GM19025 (cell line): ENCODE data around the gene PTRHD1.
"Not testable (repeated sequence)": the region's sequence is repeated elsewhere in the genome, so short reads cannot be mapped to it uniquely, and the experiment has no call there.

Experiments
- ATAC-seq: cut with Tn5 transposase; IDR thresholded peaks from one replicate; pipeline ENCODE4 v1.9.1; 2021; ENCODE audit warnings: mild to moderate bottlenecking, low read depth, moderate library complexity; ENCODE audit not compliant: unreplicated experiment

PTRHD1 gene, protein sequence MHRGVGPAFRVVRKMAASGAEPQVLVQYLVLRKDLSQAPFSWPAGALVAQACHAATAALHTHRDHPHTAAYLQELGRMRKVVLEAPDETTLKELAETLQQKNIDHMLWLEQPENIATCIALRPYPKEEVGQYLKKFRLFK

GRCh38 chr2:24792874-24793760 is at the start of gene PTRHD1, which contains the start of gene CENPO:
TSS of gene PTRHD1 (minus strand) at chr2:24793391. CDS start at chr2:24793377, 14 bp downstream.
TSS of gene CENPO (plus strand) at chr2:24793425. CDS start at chr2:24793920, 495 bp downstream.
- peak; percentile 95 for ATAC-seq

- no peak for ATAC-seq
Observed at GRCh38 chr2:24842081-24843050, 49.2 kb upstream of the PTRHD1 start.

GRCh38 chr2:24840962-24841945 is 48.1 kb upstream of the PTRHD1 start:
- ATAC-seq, result no peak

DNA sequence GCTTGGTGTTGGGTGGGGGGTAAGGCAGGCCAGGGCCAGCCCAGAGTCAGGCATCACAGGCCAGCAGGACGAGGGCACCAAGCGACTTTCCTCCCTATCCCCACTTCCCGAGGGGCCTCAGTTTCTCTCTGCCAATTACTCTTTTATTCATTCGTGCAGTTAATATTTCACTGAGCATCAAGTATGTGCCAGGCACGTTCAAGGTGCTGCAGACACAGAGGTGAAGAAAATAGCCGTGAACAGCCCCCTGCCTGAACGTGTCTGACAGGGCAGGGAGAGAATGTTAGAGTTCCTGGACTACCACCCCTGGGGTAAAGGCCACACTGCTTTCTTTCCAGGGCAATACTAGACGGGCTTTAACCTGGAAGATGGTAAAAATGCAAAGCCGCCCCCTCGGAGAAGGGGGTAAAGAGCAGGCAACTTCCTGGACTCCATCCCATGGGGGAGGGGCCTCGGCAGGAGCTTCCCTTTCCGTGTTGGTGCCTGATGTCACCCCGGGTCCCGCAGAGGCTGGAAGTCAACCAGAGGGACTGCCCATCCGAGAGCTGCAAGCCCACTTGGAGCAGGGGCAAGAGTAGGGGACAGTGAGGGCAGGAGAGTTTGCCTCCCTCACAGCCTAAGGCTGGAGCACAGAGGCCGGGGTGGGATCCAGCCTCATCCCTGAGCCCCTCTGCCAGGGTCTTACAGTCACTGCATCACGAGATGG is 47.1 kb upstream of the PTRHD1 start:
- ATAC-seq, result no peak

DNA sequence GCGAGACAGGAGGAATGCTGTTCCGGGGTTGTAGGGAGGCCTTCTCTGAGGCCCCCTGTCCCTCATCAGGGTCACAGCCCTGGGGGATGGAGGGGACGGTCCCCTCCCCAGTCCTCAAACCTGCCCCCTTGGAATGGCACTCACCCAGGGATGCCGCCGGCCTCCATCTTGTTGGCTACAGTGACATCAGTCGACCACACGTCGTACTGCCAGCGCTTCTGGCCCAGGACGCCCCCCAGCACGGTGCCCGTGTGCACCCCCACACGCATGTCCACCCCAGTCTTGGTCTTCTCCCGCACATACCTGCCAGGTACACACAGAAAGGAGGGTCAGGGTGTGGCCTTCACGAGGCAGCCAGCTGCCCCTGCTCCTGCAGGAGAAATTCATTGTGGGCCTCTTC is 46.5 kb upstream of the PTRHD1 start:
- no peak for ATAC-seq

DNA sequence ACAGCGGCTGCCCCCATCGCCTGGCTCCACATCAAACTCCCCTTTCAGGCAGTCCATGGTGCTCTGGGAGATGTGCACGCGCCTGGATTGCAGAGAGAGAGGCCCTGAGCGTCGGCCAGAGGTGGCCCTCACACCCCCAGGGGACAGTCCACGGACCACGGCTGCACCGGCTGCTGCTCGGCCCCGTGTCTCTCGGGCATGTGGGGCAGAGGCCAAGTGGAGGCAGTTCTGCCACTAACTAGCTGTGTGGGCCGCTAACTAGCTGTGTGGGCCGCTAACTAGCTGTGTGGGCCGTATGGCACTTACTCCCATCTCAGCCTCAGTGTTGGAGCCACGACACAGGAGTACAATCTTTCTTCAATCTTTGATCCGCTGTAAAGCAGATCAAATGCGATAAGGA is 45.4 kb upstream of the PTRHD1 start:
- ATAC-seq, result no peak

DNA sequence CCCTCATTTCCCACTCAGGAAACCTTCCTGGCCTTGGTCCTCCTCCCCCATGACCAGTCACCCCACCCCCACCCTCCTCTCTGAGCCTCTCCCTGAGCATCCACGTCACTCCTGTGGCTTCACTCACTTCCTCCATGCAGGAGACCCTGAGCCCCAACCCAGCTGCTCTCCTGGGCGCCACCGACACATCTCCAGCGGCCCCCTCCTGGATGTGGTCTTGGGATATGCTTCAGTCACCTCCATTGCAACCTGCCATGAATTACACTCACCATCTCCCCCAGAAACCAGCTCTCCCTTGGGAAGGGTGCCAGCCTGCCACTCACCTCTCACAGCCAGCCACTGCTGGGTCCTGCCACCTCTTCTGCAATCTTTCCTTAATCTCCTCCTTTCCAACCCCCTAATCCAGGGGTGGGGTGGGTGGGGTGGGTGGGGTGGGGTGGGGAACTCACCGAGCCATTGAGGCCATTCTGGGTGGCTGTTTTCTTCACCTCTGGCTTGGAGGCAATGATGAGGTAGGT is 44.9 kb upstream of the PTRHD1 start:
- ATAC-seq, result no peak

- no peak for ATAC-seq
Observed at GRCh38 chr2:24836706-24837105, 43.5 kb upstream of the PTRHD1 start.

GRCh38 chr2:24836206-24836605 is 43.0 kb upstream of the PTRHD1 start:
- ATAC-seq, result no peak

DNA sequence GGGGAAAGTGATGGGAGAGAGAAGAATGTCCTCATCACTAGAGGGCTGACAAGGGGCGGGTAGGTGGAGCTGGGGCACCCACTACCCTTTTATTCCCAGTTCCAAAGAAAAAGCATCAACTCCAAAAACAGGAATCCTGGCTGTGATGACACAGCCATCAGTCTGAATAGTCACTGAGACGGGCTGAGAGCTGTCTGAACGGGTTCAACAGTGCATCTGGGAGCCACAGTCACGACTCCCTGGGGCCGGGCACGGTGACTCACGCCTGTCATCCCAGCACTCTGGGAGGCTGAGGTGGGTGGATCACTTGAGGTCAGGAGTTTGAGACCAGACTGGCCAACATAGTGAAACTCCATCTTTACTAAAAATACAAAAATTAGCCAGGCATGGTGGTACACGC is 42.2 kb upstream of the PTRHD1 start:
- not testable (repeated sequence) for ATAC-seq

GRCh38 chr2:24834733-24835395 is 41.7 kb upstream of the PTRHD1 start:
- no peak for ATAC-seq

DNA sequence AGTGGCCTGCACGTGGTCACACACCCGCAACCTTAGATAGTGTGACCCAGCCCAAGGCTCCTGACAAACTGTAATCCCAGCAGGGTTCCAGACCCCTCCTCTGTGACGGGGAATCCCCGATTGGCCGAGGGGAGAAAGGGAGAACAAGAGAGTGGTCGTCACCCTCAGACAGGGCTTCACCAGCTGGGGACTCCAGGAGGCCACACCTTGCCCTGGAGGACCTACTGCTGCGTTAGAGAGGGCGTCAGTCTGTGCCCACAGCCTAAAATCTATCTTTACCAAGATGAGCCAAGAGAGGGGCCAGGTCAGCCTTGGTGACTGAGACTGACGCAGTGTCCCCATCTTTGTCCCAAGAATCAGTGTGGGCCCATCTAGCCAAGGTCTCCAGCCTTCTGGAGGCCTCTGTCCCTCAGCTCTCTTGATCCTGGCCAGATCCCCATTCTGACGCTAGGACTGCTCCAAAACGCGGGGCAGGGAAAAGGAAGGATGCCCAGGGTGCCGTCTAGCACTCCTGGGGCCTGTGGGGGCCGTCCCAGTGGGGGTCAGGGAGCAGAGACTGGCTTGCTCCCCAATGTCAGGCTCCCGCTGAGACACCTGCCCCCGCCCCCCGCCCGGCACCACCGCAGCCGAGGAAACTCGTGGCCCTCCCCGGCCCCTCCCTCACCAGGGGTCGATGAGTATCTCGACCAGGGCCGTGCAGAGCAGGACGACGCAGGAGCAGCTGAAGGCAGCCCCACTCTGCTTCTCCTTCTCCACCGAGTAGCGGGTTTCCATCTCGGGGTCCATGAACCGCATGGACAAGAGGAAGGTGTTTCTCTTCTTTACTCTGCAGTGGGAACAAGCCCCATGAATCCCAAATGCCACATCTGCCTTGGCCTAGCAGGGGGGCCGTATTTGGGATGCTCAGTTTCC is 40.9 kb upstream of the PTRHD1 start:
- ATAC-seq, result no peak

DNA sequence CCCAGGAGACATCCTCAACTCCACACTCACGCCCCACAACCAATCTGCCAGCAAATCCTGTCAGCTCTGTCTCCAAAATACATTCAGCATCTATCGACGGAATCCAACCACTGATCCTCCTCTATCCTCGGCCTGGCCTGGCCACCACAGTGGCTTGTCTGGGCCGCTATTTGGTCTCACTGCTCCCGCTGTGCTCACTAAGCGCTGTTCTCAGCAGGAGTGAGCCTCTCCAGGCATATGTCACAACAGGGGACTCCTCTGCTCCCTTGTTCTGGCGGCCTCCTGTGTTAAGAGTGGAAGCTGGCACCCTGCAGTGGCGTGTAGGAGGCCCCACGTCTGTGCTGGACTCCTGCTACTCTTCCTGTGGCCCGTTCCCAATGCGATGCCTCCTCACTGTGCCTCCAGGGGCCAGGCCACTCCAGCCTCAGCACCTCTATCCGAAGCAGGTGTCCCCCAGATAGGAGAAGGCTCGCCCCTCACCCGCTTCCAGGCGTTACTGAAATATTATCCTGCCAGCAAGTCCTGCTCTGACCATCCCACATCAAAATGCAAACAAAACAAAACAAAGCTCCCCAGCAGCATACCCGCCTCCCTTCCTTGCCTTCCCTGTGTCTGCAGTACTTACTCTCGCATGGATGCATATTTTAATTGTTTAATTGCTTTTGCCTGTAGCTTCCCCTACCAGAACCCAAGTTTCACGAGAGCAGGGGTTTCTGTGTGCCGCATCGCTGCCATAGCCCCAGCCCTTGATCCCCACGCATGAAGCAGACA is 39.9 kb upstream of the PTRHD1 start:
- ATAC-seq, result no peak

DNA sequence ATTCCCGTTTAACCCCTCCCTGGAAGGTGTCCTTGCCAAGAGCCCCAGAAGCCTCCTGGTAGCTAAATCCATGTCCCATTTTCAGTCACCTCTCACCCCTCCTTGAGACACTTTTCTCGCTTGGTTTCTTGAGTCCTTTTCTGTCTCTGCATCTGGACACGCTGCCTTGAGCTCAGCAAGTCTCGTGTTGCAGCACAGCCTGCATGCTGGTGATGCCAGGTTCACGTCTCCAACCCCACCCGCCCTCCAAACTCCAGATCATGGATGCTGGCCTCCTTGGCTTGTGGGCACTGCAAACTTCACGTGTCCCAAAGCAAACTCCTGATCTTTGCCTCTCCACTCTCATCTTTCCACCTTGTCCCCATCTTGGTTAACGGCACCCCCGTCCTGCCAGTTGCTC is 39.3 kb upstream of the PTRHD1 start:
- no peak for ATAC-seq

DNA sequence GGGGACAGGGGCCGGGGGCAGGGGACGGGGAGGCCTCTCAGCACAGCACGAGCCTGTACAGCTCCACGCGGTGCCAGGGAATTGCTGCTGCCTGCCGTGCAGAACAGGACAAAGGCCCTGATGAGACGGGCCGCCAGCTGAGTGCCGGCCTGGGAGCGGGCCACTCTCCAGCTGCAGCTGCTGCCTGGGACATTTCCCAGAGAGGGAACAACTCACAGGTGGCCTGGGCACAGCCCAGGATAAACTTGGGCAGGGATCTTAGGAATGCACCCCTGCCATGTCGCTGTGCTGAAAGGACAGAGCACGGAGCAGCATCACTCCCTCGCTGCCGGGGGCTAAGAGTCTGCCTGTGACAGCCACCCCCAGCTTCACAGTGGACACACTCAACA is 38.9 kb upstream of the PTRHD1 start:
- ATAC-seq, result no peak

GRCh38 chr2:24831221-24832072 is 38.3 kb upstream of the PTRHD1 start:
- no peak for ATAC-seq
